Measurements from ENCODE around the gene MAN1C1.

MAN1C1 gene

GRCh38 chr1:25616095-25616986, at the start of gene MAN1C1:
TSS of gene MAN1C1 (plus strand) at chr1:25616791. CDS start at chr1:25617798, 1,007 bp downstream.
- H3K27ac ChIP-seq = peak within 1 kb of the TSS; percentile 11 to 84 (median 64)
- peak within 1 kb of the TSS; percentile 63 to 84 (median 70) for H3K4me3 ChIP-seq

- Histone ChIP-seq H3K4me3 (no peak overlapping the region), H3K27ac (peak overlapping the region in 16 of 21 experiments; percentile 1 to 84 (median 56))
Observed at GRCh38 chr1:25567710-25568089, 48.9 kb upstream of the MAN1C1 start.

- H3K27ac ChIP-seq = peak overlapping the region in 16 of 21 experiments; percentile 20 to 84 (median 60)
- H3K4me3 ChIP-seq = no peak overlapping the region
Observed at GRCh38 chr1:25568090-25568833, 48.3 kb upstream of the MAN1C1 start.

- no peak overlapping the region for H3K4me3 ChIP-seq
- H3K27ac ChIP-seq = peak overlapping the region in 16 of 21 experiments; percentile 4 to 84 (median 60)
Observed at GRCh38 chr1:25568834-25569596, 47.6 kb upstream of the MAN1C1 start.

GRCh38 chr1:25569597-25570396, 46.8 kb upstream of the MAN1C1 start:
- Histone ChIP-seq H3K27ac (peak overlapping the region in 5 of 21 experiments; percentile 55 to 84 (median 71)), H3K4me3 (no peak overlapping the region)

GRCh38 chr1:25570798-25571521, 45.6 kb upstream of the MAN1C1 start:
- Histone ChIP-seq H3K27ac (no peak overlapping the region), H3K4me3 (no peak overlapping the region)

GRCh38 chr1:25571522-25571970, 45.0 kb upstream of the MAN1C1 start:
- H3K4me3 ChIP-seq = no peak overlapping the region
- no peak overlapping the region for H3K27ac ChIP-seq

GRCh38 chr1:25572107-25572506, 44.5 kb upstream of the MAN1C1 start:
- H3K27ac ChIP-seq = no peak overlapping the region
- H3K4me3 ChIP-seq = no peak overlapping the region

GRCh38 chr1:25572708-25573590, 43.6 kb upstream of the MAN1C1 start:
- no peak overlapping the region for H3K4me3 ChIP-seq
- no peak overlapping the region for H3K27ac ChIP-seq

- H3K4me3 ChIP-seq = no peak overlapping the region
- H3K27ac ChIP-seq = no peak overlapping the region
Observed at GRCh38 chr1:25573591-25573930, 43.0 kb upstream of the MAN1C1 start.

- Histone ChIP-seq H3K27ac (no peak overlapping the region), H3K4me3 (no peak overlapping the region)
Observed at GRCh38 chr1:25573961-25574360, 42.6 kb upstream of the MAN1C1 start.

GRCh38 chr1:25575191-25575590, 41.4 kb upstream of the MAN1C1 start:
- H3K4me3 ChIP-seq = no peak overlapping the region
- H3K27ac ChIP-seq = no peak overlapping the region

GRCh38 chr1:25576459-25577133, 40.0 kb upstream of the MAN1C1 start:
- Histone ChIP-seq H3K27ac (no peak overlapping the region), H3K4me3 (no peak overlapping the region)

- no peak overlapping the region for H3K27ac ChIP-seq
Observed at GRCh38 chr1:25577134-25577920, 39.3 kb upstream of the MAN1C1 start.

GRCh38 chr1:25579292-25580252, 37.0 kb upstream of the MAN1C1 start:
- Histone ChIP-seq H3K27ac (no peak overlapping the region), H3K4me3 (no peak overlapping the region)

More at GRCh38 chr1:25577134-25577920, 39.3 kb upstream of the MAN1C1 start:
- no peak overlapping the region for H3K4me3 ChIP-seq
